Cardiac muscle cell (in vitro differentiated cells and primary cell): ENCODE results near the gene RPL31. TPM values are rescaled to one million over a fixed set of nuclear protein-coding genes. Genes with fewer than 3 reads are reported as not detected.
A peak's percentile ranks its signal among the peaks of the same experiment; 100 is the strongest.

Experiments
- DNase-seq, 2 donors: peaks; one replicate each; pipeline versions ENCODE4 v3.0.0 to v3.0.0-alpha.2; 2010 to 2017; ENCODE audit warnings: low read depth in 1 of 2, low spot score in 1 of 2
- H3K27ac ChIP-seq: fragments of 200-600 bp; sonication (generic); 2 replicates; pipeline ENCODE4 v1.5.1; 2016
- H3K27me3 ChIP-seq: fragments of 200-600 bp; sonication (generic); 2 replicates; pipeline ENCODE4 v1.6.0; 2016; ENCODE audit warnings: control low read depth
- H3K36me3 ChIP-seq: fragments of 200-600 bp; sonication (generic); 2 replicates; pipeline ENCODE4 v1.5.1; 2016; ENCODE audit warnings: control low read depth
- H3K4me1 ChIP-seq: fragments of 200-600 bp; sonication (generic); 2 replicates; pipeline ENCODE4 v1.8.1; 2017; ENCODE audit warnings: low read depth, mild to moderate bottlenecking, mixed run types
- H3K4me3 ChIP-seq: fragments of 200-600 bp; sonication (generic); 2 replicates; pipeline ENCODE4 v1.5.1; 2016; ENCODE audit warnings: mild to moderate bottlenecking
- H3K9me3 ChIP-seq: fragments of 200-600 bp; sonication (generic); 2 replicates; pipeline ENCODE4 v1.5.1; 2017; ENCODE audit warnings: low read depth, mild to moderate bottlenecking, control low read depth
- polyA plus RNA-seq: library from polyadenylated mRNA; unstranded; fragments of >200 nt; fragmentation: Nextera tagmentation; extraction: Ambion mirVana; gene quantifications from 2 replicates; pipeline ENCODE4 v1.2.1, GENCODE V29; 2016
- total RNA-seq: library from RNA; depleted of rRNA; stranded (reverse); fragments of >200 nt; gene quantifications from 2 replicates; pipeline ENCODE4 v1.2.3, GENCODE V29; 2016
- TF ChIP-seq, protein P1 (sequence below): IDR thresholded peaks from 2 replicates; pipeline ENCODE4 v1.5.1; 2012; ENCODE audit warnings: low read depth, mild to moderate bottlenecking, low read length

The RPL31 gene
- total RNA-seq (458 and 1,156 TPM in 2 replicates), polyA plus RNA-seq (1,385 and 1,508 TPM in 2 replicates)

- peak; percentile 97 to 98 for DNase-seq
- Histone ChIP-seq H3K4me1 (peaks cover 4% of the 10 kb centered on the region), H3K27me3 (no peaks in the 10 kb centered on the region), H3K27ac (peak within 1 kb of the TSS; percentile 92), H3K36me3 (peaks cover 34% of the 10 kb centered on the region), H3K4me3 (peak within 1 kb of the TSS; percentile 90), H3K9me3 (no peaks in the 10 kb centered on the region)
- TF ChIP-seq, protein P1, sequence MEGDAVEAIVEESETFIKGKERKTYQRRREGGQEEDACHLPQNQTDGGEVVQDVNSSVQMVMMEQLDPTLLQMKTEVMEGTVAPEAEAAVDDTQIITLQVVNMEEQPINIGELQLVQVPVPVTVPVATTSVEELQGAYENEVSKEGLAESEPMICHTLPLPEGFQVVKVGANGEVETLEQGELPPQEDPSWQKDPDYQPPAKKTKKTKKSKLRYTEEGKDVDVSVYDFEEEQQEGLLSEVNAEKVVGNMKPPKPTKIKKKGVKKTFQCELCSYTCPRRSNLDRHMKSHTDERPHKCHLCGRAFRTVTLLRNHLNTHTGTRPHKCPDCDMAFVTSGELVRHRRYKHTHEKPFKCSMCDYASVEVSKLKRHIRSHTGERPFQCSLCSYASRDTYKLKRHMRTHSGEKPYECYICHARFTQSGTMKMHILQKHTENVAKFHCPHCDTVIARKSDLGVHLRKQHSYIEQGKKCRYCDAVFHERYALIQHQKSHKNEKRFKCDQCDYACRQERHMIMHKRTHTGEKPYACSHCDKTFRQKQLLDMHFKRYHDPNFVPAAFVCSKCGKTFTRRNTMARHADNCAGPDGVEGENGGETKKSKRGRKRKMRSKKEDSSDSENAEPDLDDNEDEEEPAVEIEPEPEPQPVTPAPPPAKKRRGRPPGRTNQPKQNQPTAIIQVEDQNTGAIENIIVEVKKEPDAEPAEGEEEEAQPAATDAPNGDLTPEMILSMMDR, result no peak
These were observed at the start of gene RPL31 for GRCh38 chr2:101001691-101002561. Gene RPL31, plus strand, starts transcription at chr2:101002289. Its CDS starts 413 bp downstream, at chr2:101002702.

DNA sequence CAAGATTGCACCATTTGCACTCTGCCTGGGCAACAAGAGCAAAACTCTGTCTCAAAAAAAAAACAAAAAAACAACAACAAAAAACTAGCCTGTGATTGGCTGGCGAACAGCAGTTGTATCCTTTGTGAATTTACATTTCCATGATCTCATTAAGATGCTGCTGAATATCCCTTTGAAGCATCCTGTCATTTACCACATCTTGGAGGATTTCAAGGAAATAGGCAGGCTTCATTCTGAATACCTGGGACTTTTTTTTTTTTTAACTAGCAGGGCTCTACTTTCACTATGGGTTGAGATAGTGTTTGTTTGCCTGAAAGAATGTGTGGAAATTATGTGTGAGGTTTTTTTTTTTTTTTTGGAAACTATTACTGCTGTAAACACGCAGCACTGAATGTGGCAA is 49.6 kb upstream of the RPL31 start:
- Histone ChIP-seq H3K4me3 (no peak overlapping the region), H3K27ac (no peak overlapping the region), H3K27me3 (no peaks in the 10 kb centered on the region), H3K4me1 (no peaks in the 10 kb centered on the region), H3K36me3 (no peaks in the 10 kb centered on the region), H3K9me3 (no peaks in the 10 kb centered on the region)
- TF ChIP-seq, protein P1, result no peak
- DNase-seq, result no peak

GRCh38 chr2:100953406-100954043 is 48.6 kb upstream of the RPL31 start:
- Histone ChIP-seq H3K4me3 (no peak overlapping the region), H3K27ac (no peak overlapping the region), H3K9me3 (no peaks in the 10 kb centered on the region), H3K27me3 (no peaks in the 10 kb centered on the region), H3K4me1 (no peaks in the 10 kb centered on the region), H3K36me3 (no peaks in the 10 kb centered on the region)
- no peak for DNase-seq
- TF ChIP-seq, protein P1, result no peak

GRCh38 chr2:100954044-100954420 is 48.1 kb upstream of the RPL31 start:
- H3K27ac ChIP-seq, result no peak overlapping the region
- TF ChIP-seq, protein P1, result no peak
- H3K36me3 ChIP-seq, result no peaks in the 10 kb centered on the region
- no peaks in the 10 kb centered on the region for H3K27me3 ChIP-seq
- H3K4me1 ChIP-seq, result no peaks in the 10 kb centered on the region
- no peaks in the 10 kb centered on the region for H3K9me3 ChIP-seq
- no peak for DNase-seq
- H3K4me3 ChIP-seq, result no peak overlapping the region

- Histone ChIP-seq H3K9me3 (no peaks in the 10 kb centered on the region), H3K36me3 (no peaks in the 10 kb centered on the region), H3K4me3 (no peak overlapping the region), H3K27me3 (no peaks in the 10 kb centered on the region), H3K27ac (no peak overlapping the region), H3K4me1 (no peaks in the 10 kb centered on the region)
- TF ChIP-seq, protein P1, result no peak
- no peak for DNase-seq
These were observed 46.9 kb upstream of the RPL31 start for GRCh38 chr2:100955226-100955625.
